ENCODE results near the gene ZNF266. TPM values are rescaled to one million over a fixed set of nuclear protein-coding genes. Genes with fewer than 3 reads are reported as not detected.

Gene ZNF266
- 8.8 and 13.7 TPM in 2 replicates for total RNA-seq (ENCODE audit: low replicate concordance)

DNA sequence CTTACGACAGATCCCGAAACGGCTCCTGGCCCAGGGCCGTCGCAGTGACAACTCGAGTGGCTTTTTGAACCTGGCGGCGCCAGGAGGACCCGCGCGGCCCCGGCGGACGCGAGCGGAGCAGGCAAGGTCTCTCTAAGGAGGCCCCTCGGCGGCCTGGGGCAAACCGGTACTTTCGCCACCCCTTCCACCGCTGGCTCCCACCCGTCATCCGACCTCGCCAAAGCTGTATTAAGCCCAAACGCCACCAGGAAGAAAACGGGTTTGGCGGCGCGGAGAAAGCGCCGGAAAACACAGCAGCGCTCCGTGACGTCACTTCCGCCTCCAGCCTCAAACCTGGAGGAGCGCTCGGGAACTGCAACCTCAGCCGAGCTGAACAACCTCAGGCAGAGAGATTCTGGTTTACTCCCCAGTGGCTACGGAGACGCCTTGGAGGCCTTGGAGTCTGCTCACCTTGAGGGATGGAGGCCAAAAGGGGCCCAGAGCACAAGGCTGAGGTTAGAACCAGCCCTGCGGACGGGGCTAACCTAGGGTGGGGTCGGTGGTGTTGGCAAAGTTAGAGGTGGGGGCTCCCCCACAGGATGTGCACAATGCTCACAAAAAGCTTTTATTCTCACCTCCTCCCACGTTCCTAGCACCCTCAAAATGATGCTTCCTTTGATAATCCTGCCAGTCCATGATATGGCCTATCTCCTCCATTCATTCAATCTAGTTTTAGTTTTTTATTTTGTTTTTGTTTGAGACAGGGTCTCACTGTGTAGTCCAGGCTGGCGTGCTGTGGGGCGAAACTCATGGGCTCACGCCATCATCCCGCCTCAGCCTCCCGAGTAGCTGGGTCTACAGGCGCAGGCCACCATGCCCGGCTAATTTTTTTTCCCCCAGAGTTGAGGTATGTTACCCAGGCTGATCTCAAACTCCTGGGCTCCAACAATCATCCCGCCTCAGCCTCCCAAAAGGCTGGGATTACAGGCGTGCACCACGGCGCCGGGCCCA, at the start of gene ZNF266:
TSS of gene ZNF266 (minus strand) at position 295 of the 990 bp plus-strand sequence. CDS start 15,484 bp downstream, outside the sequence.
- DNase-seq (ENCODE audit: low read depth) = peak; percentile 90
- TF ChIP-seq CTCF (IDR thresholded peaks at IDR 0.05; ENCODE audit: insufficient read depth, low read length) = peak; percentile 84
- H3K4me3 ChIP-seq (ENCODE audit: low read depth, low read length) = peak within 1 kb of the TSS; percentile 90

DNA sequence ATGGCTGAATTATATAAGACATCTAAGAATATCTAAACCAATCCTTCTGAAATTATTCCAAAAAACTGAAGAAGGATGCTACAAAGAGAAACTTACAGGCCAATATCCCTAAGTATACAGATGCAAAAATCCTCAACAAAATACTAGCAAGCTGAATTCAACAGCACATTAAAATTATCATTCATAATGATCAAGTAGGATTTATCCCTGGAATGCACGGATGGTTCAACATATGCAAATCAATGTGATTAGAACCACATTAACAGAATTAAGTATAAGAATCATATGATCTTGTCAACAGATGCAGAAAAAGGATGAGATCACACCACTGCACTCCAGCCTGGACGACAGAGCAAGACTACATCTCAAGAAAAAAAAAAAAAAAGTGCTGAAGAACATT, 49.8 kb upstream of the ZNF266 start:
- no peak for DNase-seq (ENCODE audit: low read depth)
- no peak overlapping the region for H3K4me3 ChIP-seq (ENCODE audit: low read depth, low read length)
- TF ChIP-seq CTCF (IDR thresholded peaks at IDR 0.05; ENCODE audit: insufficient read depth, low read length) = no peak

- H3K4me3 ChIP-seq (ENCODE audit: low read depth, low read length) = no peak overlapping the region
- no peak for TF ChIP-seq CTCF (IDR thresholded peaks at IDR 0.05; ENCODE audit: insufficient read depth, low read length)
These were observed 39.6 kb upstream of the ZNF266 start for GRCh38 chr19:9474975-9475374.

DNA sequence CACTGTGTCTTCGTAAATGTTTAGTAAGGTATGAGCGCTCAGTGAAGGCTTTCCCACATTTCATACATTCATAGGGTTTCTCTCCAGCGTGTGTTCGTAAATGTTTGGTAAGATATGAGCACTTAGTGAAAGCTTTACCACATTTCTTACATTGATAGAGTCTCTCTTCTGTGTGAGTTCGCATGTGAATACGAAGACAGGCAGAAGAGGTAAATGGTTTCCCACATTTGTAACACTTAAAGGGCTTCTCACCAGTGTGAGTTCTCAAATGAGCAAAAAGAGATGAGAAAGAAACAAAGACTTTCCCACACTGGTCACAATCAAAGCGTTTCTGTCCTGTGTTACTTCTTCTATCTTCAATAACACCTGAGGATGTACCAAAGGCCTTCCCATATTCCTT, 31.8 kb upstream of the ZNF266 start:
- no peak for TF ChIP-seq CTCF (IDR thresholded peaks at IDR 0.05; ENCODE audit: insufficient read depth, low read length)
- no peak overlapping the region for H3K4me3 ChIP-seq (ENCODE audit: low read depth, low read length)
- DNase-seq (ENCODE audit: low read depth) = no peak

More at GRCh38 chr19:9474975-9475374, 39.6 kb upstream of the ZNF266 start:
- no peak for DNase-seq (ENCODE audit: low read depth)

DNA sequence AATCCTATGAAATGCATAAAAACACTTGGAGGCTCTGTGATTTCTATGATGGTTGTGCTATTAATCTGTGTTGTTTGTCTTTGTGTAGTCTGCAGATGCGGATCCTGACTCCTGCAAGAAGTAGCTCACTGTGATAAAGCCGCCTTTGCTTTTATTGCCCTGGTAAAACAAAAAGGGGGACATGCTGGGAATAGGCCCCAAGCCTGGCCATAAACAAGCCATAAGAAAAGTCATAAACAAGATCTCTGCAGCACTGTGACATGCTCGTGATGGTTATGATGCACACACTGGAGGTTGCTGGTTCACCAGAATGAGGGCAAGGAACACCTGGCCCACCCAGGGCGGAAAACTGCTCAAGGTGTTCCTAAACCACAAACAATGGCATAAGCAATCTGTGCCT, 26.6 kb upstream of the ZNF266 start:
- H3K4me3 ChIP-seq (ENCODE audit: low read depth, low read length) = no peak overlapping the region
- DNase-seq (ENCODE audit: low read depth) = no peak
- TF ChIP-seq CTCF (IDR thresholded peaks at IDR 0.05; ENCODE audit: insufficient read depth, low read length) = no peak

DNA sequence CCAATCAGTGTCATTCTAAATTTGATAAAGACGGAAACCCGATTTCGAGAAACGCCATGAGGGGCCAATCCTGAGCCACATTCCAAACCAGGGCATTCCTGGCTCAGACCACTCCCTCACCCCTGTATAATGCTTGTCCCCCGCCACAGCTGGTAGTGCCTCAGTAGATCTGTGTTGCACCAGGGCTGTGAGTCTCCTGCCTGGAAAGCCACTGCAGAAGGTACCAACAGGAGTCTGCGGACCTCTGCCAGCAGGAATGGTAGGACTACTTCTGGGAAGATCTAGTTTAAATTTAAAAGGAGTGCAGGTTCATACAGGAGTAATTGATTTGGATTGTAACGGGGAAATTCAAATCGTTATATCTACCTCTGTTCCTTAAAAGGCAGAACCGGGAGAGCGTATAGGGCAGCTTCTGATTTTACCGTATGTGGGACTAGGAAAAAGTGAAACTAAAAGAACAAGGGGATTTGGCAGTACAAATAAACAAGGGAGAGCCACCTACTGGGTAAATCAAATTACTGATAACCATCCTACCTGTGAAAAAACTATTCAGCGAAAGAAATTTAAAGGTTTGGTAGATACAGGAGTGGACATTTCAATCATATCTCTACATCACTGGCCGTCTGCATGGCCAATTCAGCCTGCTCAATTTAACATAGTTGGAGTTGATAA, 20.8 kb upstream of the ZNF266 start:
- no peak for TF ChIP-seq CTCF (IDR thresholded peaks at IDR 0.05; ENCODE audit: insufficient read depth, low read length)
- no peak for DNase-seq (ENCODE audit: low read depth)
- H3K4me3 ChIP-seq (ENCODE audit: low read depth, low read length) = no peak overlapping the region
